Osteocyte (in vitro differentiated cells): ENCODE measurements around the gene HSD11B2. TPM values are rescaled to one million over a fixed set of nuclear protein-coding genes. Genes with fewer than 3 reads are reported as not detected.

ENCODE experiments used
- DNase-seq: peaks from one replicate; pipeline ENCODE4 v3.0.0; 2021; ENCODE audit warnings: mixed read lengths; ENCODE audit not compliant: unreplicated experiment; ENCODE audit errors: extremely low spot score
- H3K27ac Mint-ChIP-seq: one replicate; pipeline ENCODE4 v1.8.0; 2021; ENCODE audit warnings: mild to moderate bottlenecking, mixed read lengths; ENCODE audit not compliant: unreplicated experiment
- H3K27me3 Mint-ChIP-seq: one replicate; pipeline ENCODE4 v1.8.0; 2021; ENCODE audit warnings: mixed read lengths; ENCODE audit not compliant: unreplicated experiment
- H3K36me3 Mint-ChIP-seq: one replicate; pipeline ENCODE4 v1.8.0; 2021; ENCODE audit warnings: mixed read lengths; ENCODE audit not compliant: unreplicated experiment
- H3K4me1 Mint-ChIP-seq: one replicate; pipeline ENCODE4 v1.8.0; 2021; ENCODE audit warnings: mixed read lengths; ENCODE audit not compliant: unreplicated experiment
- H3K4me3 Mint-ChIP-seq: one replicate; pipeline ENCODE4 v1.8.0; 2021; ENCODE audit warnings: mild to moderate bottlenecking, moderate library complexity, mixed read lengths; ENCODE audit not compliant: unreplicated experiment
- H3K9me3 Mint-ChIP-seq: one replicate; pipeline ENCODE4 v1.8.0; 2021; ENCODE audit warnings: mixed read lengths; ENCODE audit not compliant: unreplicated experiment
- total RNA-seq: library from RNA; stranded (reverse); gene quantifications from 2 replicates; pipeline ENCODE4 v1.2.1, GENCODE V29; 2021
- TF ChIP-seq, protein P1 (sequence below): fragments of 200-600 bp; sonication (generic); IDR thresholded peaks from 2 replicates; pipeline ENCODE4 v1.5.0; 2021; ENCODE audit warnings: antibody characterized with exemption, mild to moderate bottlenecking, moderate library complexity

Gene HSD11B2
- total RNA-seq, 1 donor from 2014 or later, result 0.40 TPM

DNA sequence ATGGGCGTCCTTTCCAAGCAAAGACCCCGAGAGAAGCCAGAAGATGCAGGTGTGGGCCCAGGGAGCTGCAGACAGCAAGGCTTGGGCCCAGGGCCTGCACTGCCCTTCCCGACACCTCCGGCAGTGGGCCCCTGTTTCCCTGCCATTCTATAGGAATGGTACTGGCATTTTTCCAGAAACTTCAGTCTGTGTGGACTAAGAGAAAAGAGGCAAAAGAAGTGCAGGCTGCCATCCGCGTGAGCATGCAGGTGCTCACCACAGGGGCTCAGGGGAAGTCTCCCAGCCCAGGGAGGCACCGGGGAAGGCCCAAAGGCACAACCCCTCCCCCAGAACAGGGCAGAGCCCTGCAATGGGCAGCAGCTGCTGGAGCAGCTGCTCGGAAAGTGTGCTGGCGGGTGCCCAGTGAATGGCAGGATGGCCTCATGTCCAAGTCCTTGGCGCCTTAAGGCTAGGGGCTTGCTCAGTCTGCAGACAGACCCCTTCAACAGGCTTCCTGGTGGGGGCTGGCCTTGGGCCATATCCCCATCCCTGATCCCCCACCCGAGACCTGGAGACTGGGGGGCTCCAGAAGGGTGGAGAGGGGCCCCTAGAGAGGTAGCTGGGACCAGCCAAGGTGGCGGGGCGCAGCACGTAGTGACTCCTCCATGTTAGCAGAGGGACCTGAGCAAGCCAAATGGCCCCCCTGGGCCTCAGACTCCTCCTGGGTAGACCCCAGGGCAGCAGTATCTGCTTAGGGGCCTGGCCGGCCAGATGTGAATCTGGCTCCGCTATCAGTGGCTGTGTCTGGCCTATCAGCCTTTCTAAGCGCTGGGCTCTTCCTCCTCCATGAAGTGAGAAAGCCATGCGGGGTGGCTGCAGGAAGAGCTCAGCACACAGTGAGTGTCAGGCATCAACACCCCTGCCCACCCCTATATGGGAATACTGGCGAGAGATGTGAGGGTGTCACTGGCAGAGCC is 30.9 kb upstream of the HSD11B2 start:
- Mint-ChIP-seq H3K9me3 (no peaks in the 10 kb centered on the region), H3K36me3 (peaks cover 4% of the 10 kb centered on the region), H3K4me3 (no peak overlapping the region), H3K27ac (no peak overlapping the region), H3K27me3 (no peaks in the 10 kb centered on the region), H3K4me1 (peaks cover 15% of the 10 kb centered on the region)
- no peak for DNase-seq
- TF ChIP-seq, protein P1, sequence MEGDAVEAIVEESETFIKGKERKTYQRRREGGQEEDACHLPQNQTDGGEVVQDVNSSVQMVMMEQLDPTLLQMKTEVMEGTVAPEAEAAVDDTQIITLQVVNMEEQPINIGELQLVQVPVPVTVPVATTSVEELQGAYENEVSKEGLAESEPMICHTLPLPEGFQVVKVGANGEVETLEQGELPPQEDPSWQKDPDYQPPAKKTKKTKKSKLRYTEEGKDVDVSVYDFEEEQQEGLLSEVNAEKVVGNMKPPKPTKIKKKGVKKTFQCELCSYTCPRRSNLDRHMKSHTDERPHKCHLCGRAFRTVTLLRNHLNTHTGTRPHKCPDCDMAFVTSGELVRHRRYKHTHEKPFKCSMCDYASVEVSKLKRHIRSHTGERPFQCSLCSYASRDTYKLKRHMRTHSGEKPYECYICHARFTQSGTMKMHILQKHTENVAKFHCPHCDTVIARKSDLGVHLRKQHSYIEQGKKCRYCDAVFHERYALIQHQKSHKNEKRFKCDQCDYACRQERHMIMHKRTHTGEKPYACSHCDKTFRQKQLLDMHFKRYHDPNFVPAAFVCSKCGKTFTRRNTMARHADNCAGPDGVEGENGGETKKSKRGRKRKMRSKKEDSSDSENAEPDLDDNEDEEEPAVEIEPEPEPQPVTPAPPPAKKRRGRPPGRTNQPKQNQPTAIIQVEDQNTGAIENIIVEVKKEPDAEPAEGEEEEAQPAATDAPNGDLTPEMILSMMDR, result no peak

DNA sequence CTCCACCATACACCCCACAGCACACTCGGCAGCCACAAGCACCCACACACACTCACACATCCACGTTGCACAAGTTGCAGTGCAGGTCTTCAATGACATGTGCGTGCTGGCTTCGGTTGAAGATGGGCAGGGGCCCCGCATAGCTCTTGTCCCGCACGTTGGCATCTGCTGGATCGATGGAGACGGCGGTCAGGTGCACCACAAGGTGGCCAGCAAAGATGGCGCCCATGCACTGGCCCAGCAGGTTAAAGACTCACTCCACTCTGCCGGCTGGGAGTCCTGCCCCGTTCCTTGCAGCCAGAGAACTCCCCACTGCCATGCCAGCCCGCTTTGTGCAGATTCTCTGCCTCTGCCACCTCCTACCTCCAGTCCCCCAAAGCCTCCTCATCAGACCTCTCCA is 30.0 kb upstream of the HSD11B2 start:
- no peaks in the 10 kb centered on the region for H3K9me3 Mint-ChIP-seq
- DNase-seq, result no peak
- no peaks in the 10 kb centered on the region for H3K27me3 Mint-ChIP-seq
- peaks cover 12% of the 10 kb centered on the region for H3K4me1 Mint-ChIP-seq
- H3K27ac Mint-ChIP-seq, result no peak overlapping the region
- TF ChIP-seq, protein P1, result no peak
- H3K36me3 Mint-ChIP-seq, result peaks cover 4% of the 10 kb centered on the region
- H3K4me3 Mint-ChIP-seq, result no peak overlapping the region

DNA sequence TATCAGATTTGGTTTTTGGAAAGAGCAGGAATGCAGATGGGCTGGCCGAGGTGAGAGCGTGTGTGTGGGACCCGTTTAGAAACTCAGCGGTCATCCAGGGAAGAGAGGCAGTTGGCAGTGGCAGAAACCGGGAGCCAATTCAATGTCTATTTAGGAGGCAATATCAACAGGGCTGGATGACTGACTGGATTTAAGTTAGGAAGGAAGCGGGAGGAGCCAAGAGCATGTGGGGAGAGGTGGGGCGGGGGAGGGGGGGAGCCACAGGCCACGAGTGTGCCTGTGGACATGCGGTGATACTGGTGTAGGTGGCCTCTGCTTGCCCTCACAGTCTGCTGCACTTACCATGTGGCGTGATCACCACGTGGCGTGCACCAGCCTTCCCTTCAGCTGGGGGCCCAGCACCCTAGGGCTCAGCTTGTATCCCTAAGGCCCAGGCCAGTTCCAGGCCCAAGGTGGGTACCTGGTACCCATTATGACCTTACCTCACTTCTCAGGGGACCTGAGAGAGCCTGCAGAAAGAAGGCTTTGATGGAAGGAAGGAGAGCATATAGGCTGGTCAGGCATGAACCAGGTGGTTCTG is 26.9 kb upstream of the HSD11B2 start:
- Mint-ChIP-seq H3K36me3 (peaks cover 4% of the 10 kb centered on the region), H3K4me1 (peaks cover 24% of the 10 kb centered on the region), H3K9me3 (no peaks in the 10 kb centered on the region), H3K27me3 (no peaks in the 10 kb centered on the region), H3K27ac (no peak overlapping the region), H3K4me3 (no peak overlapping the region)
- no peak for DNase-seq
- TF ChIP-seq, protein P1, result no peak

DNA sequence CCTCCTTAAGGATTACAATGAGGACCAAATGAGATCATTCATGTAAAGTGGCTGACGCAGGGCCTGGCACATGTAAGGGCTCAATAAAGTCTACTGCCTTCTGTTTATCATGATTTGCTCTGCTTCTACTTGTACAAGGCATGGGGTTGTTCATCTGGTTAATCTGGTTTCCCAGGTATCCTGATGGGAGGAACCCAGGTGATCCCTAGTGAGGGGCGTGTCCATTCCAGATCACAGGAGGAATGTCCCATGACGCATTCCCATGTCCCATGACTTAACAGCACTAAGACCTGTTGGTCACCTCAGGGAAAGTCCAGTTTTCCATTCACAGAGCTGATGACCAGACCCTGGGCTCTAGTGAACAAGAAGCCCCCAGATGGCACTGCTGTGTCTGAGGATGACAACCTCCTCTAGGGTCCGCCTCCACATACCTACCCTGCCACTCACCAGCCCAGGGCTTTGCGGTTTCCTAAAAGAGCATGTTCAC is 26.1 kb upstream of the HSD11B2 start:
- Mint-ChIP-seq H3K4me1 (peaks cover 24% of the 10 kb centered on the region), H3K27ac (no peak overlapping the region), H3K36me3 (peaks cover 4% of the 10 kb centered on the region)

More for the DNA sequence above, 26.1 kb upstream of the HSD11B2 start:
- no peak overlapping the region for H3K4me3 Mint-ChIP-seq
- H3K9me3 Mint-ChIP-seq, result no peaks in the 10 kb centered on the region
- no peak for DNase-seq
- TF ChIP-seq, protein P1, result no peak
- no peaks in the 10 kb centered on the region for H3K27me3 Mint-ChIP-seq
